Measurements from ENCODE around the gene CHCHD6. TPM values are rescaled to one million over a fixed set of nuclear protein-coding genes. Genes with fewer than 3 reads are reported as not detected.

The CHCHD6 gene
- total RNA-seq, 2 donors from 2014 or later = 8.4 to 10.9 TPM

DNA sequence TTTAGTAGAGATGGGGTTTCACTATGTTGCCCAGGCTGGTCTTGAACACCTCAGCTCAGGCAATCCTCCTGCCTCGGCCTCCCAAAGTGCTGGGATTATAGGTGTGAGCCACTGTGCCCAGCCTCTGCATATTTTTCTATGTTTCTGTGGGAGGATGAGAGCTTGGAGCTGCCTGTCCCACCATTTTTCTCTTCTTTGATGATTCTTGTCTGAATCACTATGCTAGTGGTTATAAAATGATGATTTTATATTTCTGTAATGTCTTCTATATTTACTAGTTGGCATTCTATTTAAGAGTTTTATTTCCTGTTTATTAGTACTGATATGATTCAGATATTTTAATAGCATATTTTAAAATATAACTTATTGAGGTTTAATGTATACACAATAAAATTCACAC, 69.7 kb downstream of the CHCHD6 start:
- H3K4me1 ChIP-seq = peaks cover 0 to 13% of the 10 kb centered on the region in 2 donors
- H3K27ac ChIP-seq = no peak overlapping the region
- H3K27me3 ChIP-seq = no peaks in the 10 kb centered on the region
- H3K4me3 ChIP-seq = no peak overlapping the region
- TF ChIP-seq, protein P1, sequence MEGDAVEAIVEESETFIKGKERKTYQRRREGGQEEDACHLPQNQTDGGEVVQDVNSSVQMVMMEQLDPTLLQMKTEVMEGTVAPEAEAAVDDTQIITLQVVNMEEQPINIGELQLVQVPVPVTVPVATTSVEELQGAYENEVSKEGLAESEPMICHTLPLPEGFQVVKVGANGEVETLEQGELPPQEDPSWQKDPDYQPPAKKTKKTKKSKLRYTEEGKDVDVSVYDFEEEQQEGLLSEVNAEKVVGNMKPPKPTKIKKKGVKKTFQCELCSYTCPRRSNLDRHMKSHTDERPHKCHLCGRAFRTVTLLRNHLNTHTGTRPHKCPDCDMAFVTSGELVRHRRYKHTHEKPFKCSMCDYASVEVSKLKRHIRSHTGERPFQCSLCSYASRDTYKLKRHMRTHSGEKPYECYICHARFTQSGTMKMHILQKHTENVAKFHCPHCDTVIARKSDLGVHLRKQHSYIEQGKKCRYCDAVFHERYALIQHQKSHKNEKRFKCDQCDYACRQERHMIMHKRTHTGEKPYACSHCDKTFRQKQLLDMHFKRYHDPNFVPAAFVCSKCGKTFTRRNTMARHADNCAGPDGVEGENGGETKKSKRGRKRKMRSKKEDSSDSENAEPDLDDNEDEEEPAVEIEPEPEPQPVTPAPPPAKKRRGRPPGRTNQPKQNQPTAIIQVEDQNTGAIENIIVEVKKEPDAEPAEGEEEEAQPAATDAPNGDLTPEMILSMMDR (IDR thresholded peaks at IDR 0.05) = no peak
- DNase-seq (ENCODE audit: low spot score) = no peak
- no peaks in the 10 kb centered on the region for H3K36me3 ChIP-seq
- no peaks in the 10 kb centered on the region for H3K9me3 ChIP-seq

DNA sequence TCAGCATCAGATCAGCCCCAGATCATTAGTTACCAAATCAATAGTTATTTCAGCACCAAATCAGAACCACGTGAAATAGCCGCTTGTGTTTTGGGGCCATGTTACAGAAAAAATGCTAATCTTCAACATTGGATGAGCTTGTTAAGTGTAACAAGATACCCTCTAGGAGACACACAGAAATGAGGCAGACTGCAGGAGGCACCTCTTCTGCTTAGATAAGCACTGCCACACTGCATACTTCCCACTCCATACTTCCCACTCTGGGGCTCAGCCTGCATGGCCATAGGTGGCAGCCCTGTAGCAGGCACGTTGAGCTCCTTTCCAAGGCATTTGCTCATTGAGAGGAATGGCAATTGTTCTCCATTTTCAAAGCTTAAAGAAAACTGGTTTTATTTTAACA, 73.3 kb downstream of the CHCHD6 start:
- no peaks in the 10 kb centered on the region for H3K9me3 ChIP-seq
- no peaks in the 10 kb centered on the region for H3K36me3 ChIP-seq
- H3K4me3 ChIP-seq = no peak overlapping the region
- peaks cover 0 to 23% of the 10 kb centered on the region in 2 donors for H3K4me1 ChIP-seq
- DNase-seq (ENCODE audit: low spot score) = no peak
- H3K27me3 ChIP-seq = no peaks in the 10 kb centered on the region
- TF ChIP-seq, protein P1 (IDR thresholded peaks at IDR 0.05) = no peak
- no peak overlapping the region for H3K27ac ChIP-seq

DNA sequence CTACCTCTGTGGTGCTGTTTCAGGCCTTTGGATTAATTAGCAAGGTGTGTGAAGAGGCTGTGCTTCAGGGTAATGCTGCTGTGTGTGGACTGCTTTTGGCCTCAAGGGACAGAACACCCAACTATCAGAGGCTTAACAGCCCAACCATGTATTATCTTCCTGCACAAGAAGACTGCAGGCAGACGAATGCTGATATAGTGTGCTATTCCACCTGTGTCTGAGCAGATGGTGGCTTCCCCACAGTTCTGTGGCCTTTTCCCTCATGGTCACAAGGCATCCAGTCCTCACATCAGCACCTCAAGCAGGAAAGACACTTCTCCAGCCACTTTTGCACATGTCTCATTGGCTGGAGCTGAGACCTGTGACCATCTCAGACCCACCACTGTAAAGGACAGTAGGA, 76.6 kb downstream of the CHCHD6 start:
- Histone ChIP-seq H3K9me3 (no peaks in the 10 kb centered on the region), H3K27me3 (no peaks in the 10 kb centered on the region), H3K4me3 (no peak overlapping the region), H3K4me1 (peaks cover 0 to 14% of the 10 kb centered on the region in 2 donors), H3K27ac (no peak overlapping the region), H3K36me3 (no peaks in the 10 kb centered on the region)
- DNase-seq (ENCODE audit: low spot score) = no peak
- TF ChIP-seq, protein P1 (IDR thresholded peaks at IDR 0.05) = no peak

DNA sequence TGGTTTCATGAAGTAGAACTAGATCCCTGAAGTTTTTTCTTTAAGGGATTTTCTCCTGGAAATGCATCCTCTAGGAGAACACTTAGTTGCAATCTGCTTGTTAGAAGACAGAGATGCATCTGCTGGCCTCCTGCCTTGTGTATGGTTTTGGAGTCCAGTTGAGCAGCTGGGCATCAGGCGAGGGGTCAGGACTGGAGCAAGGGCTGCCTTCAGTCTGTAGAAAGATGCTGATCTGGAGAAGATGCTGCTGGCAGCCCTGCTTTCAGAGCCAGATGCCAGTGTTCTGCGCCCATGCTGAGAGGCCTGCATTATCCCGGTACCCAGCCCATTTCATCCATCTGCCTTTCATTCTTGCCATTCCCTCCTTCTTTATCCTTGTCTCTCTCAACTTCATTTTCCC, 77.4 kb downstream of the CHCHD6 start:
- DNase-seq (ENCODE audit: low spot score) = no peak
- H3K4me3 ChIP-seq = no peak overlapping the region
- peaks cover 0 to 14% of the 10 kb centered on the region in 2 donors for H3K4me1 ChIP-seq
- TF ChIP-seq, protein P1 (IDR thresholded peaks at IDR 0.05) = no peak
- no peaks in the 10 kb centered on the region for H3K36me3 ChIP-seq
- peak overlapping the region; percentile 8 to 29 for H3K27ac ChIP-seq
- H3K27me3 ChIP-seq = no peaks in the 10 kb centered on the region
- no peaks in the 10 kb centered on the region for H3K9me3 ChIP-seq

DNA sequence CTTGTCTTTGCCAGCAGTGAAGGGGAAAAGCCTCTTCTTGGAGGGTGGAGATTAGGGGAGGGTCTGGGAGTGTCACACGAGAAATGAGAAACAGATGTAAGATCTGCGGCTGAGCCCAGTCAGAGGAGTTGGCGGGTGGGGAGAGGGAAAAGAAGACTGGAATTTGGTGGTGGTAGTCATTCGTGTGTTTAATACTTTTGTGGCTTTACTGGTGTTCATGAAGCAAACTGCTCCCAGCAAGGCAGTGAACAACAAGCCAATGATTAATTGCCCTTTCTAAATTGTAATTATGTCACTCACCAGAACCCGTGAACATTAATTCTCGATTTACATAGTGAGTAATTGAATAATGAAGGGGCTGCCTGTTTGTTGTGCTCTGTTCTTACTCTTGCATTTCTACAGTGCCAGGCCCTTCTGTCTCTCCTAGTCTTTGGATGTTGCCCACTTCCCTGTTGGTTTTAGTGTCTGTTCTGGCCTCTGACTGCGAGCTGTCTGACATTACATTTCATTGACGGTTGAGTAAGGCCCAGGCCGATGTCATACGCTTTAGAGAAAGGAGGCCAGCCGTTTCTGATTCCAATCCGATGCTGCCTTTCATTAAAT, 78.0 kb downstream of the CHCHD6 start:
- TF ChIP-seq, protein P1 (IDR thresholded peaks at IDR 0.05) = no peak
- no peaks in the 10 kb centered on the region for H3K9me3 ChIP-seq
- H3K4me1 ChIP-seq = peaks cover 0 to 14% of the 10 kb centered on the region in 2 donors
- H3K4me3 ChIP-seq = no peak overlapping the region
- no peak for DNase-seq (ENCODE audit: low spot score)
- peak overlapping the region; percentile 8 to 29 for H3K27ac ChIP-seq
- H3K36me3 ChIP-seq = no peaks in the 10 kb centered on the region
- no peaks in the 10 kb centered on the region for H3K27me3 ChIP-seq

DNA sequence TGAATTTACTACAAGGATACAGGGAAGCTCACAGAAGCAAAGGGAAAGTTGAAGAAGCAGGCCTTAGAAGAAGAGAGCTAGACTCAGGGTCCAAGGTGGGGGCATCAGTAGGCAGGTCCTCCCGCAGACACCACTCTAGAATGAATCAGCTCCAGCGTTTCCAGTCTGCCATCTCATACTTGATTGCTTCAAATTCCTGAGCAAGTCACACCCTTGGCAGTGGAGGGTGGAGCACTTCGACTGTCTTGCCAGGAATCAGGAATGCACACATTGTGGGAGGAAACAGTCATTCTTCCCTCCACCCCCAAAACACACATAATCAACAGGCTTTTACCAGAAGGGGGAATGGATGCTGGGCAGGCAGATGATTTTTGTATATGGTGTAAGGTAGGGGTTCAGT, 78.5 kb downstream of the CHCHD6 start:
- Histone ChIP-seq H3K4me3 (no peak overlapping the region), H3K4me1 (peaks cover 0 to 14% of the 10 kb centered on the region in 2 donors), H3K27ac (peak overlapping the region in 1 of 2 donors; percentile 29), H3K27me3 (no peaks in the 10 kb centered on the region), H3K9me3 (no peaks in the 10 kb centered on the region), H3K36me3 (no peaks in the 10 kb centered on the region)
- DNase-seq (ENCODE audit: low spot score) = peak; percentile 64
- TF ChIP-seq, protein P1 (IDR thresholded peaks at IDR 0.05) = no peak

Data from right atrium auricular region (tissue), 2 donors.